Measurements from ENCODE around the gene TRIO.

TRIO gene

GRCh38 chr5:14234204-14234603, 91.1 kb downstream of the TRIO start:
- no peak for TF ChIP-seq CTCF (IDR thresholded peaks at IDR 0.05)
- H3K9ac ChIP-seq = no peak overlapping the region
- no peak overlapping the region for H2AFZ ChIP-seq
- H3K27ac ChIP-seq = no peak overlapping the region
- H3K9me3 ChIP-seq (ENCODE audit: control insufficient read depth, low read length) = no peaks in the 10 kb centered on the region
- no peak overlapping the region for H3K4me3 ChIP-seq (ENCODE audit: low read depth, low read length)
- no peak overlapping the region for H3K4me2 ChIP-seq (ENCODE audit: low read length)
- no peaks in the 10 kb centered on the region for H3K4me1 ChIP-seq
- peaks cover 45% of the 10 kb centered on the region for H3K79me2 ChIP-seq
- no peaks in the 10 kb centered on the region for H3K36me3 ChIP-seq (ENCODE audit: control insufficient read depth, insufficient read depth, low read length)
- no peaks in the 10 kb centered on the region for H3K27me3 ChIP-seq (ENCODE audit: control insufficient read depth, insufficient read depth, low read length)

GRCh38 chr5:14235872-14236271, 92.7 kb downstream of the TRIO start:
- H3K36me3 ChIP-seq (ENCODE audit: control insufficient read depth, insufficient read depth, low read length) = no peaks in the 10 kb centered on the region
- H3K4me1 ChIP-seq = no peaks in the 10 kb centered on the region
- no peak overlapping the region for H3K9ac ChIP-seq
- peaks cover 40% of the 10 kb centered on the region for H3K79me2 ChIP-seq
- H3K27ac ChIP-seq = no peak overlapping the region
- no peak overlapping the region for H3K4me3 ChIP-seq (ENCODE audit: low read depth, low read length)
- no peaks in the 10 kb centered on the region for H3K27me3 ChIP-seq (ENCODE audit: control insufficient read depth, insufficient read depth, low read length)
- no peak overlapping the region for H3K4me2 ChIP-seq (ENCODE audit: low read length)
- no peak overlapping the region for H2AFZ ChIP-seq
- no peaks in the 10 kb centered on the region for H3K9me3 ChIP-seq (ENCODE audit: control insufficient read depth, low read length)
- no peak for TF ChIP-seq CTCF (IDR thresholded peaks at IDR 0.05)

GRCh38 chr5:14236757-14237156, 93.6 kb downstream of the TRIO start:
- H3K9me3 ChIP-seq (ENCODE audit: control insufficient read depth, low read length) = no peaks in the 10 kb centered on the region
- no peaks in the 10 kb centered on the region for H3K36me3 ChIP-seq (ENCODE audit: control insufficient read depth, insufficient read depth, low read length)
- no peaks in the 10 kb centered on the region for H3K27me3 ChIP-seq (ENCODE audit: control insufficient read depth, insufficient read depth, low read length)
- no peak for TF ChIP-seq CTCF (IDR thresholded peaks at IDR 0.05)
- no peak overlapping the region for H3K4me2 ChIP-seq (ENCODE audit: low read length)
- no peak overlapping the region for H2AFZ ChIP-seq
- no peak overlapping the region for H3K4me3 ChIP-seq (ENCODE audit: low read depth, low read length)
- no peaks in the 10 kb centered on the region for H3K4me1 ChIP-seq
- peaks cover 38% of the 10 kb centered on the region for H3K79me2 ChIP-seq
- no peak overlapping the region for H3K9ac ChIP-seq
- no peak overlapping the region for H3K27ac ChIP-seq

- Histone ChIP-seq H3K9ac (no peak overlapping the region), H3K27me3 (ENCODE audit: control insufficient read depth, insufficient read depth, low read length) (no peaks in the 10 kb centered on the region), H3K9me3 (ENCODE audit: control insufficient read depth, low read length) (no peaks in the 10 kb centered on the region), H3K4me1 (no peaks in the 10 kb centered on the region), H2AFZ (no peak overlapping the region), H3K79me2 (peaks cover 34% of the 10 kb centered on the region), H3K36me3 (ENCODE audit: control insufficient read depth, insufficient read depth, low read length) (no peaks in the 10 kb centered on the region), H3K27ac (no peak overlapping the region), H3K4me3 (ENCODE audit: low read depth, low read length) (no peak overlapping the region), H3K4me2 (ENCODE audit: low read length) (no peak overlapping the region)
- TF ChIP-seq CTCF (IDR thresholded peaks at IDR 0.05) = no peak
Measured at GRCh38 chr5:14237317-14238086, 94.4 kb downstream of the TRIO start.

- Histone ChIP-seq H3K4me1 (no peaks in the 10 kb centered on the region), H2AFZ (no peak overlapping the region), H3K9ac (no peak overlapping the region), H3K4me3 (ENCODE audit: low read depth, low read length) (no peak overlapping the region), H3K9me3 (ENCODE audit: control insufficient read depth, low read length) (no peaks in the 10 kb centered on the region), H3K79me2 (peaks cover 34% of the 10 kb centered on the region), H3K4me2 (ENCODE audit: low read length) (no peak overlapping the region), H3K27me3 (ENCODE audit: control insufficient read depth, insufficient read depth, low read length) (no peaks in the 10 kb centered on the region), H3K36me3 (ENCODE audit: control insufficient read depth, insufficient read depth, low read length) (no peaks in the 10 kb centered on the region), H3K27ac (no peak overlapping the region)
- TF ChIP-seq CTCF (IDR thresholded peaks at IDR 0.05) = no peak
Measured at GRCh38 chr5:14238272-14238671, 95.1 kb downstream of the TRIO start.
